NT2/D1 (cell line): ENCODE measurements around the gene UGT1A10.

ENCODE experiments used
- SUZ12 ChIP-seq: IDR thresholded peaks from 2 replicates; pipeline ENCODE4 v1.6.1; 2011; ENCODE audit not compliant: insufficient read length, insufficient read depth; ENCODE audit errors: extremely low read depth
- ZNF274 ChIP-seq: IDR thresholded peaks from 2 replicates; pipeline ENCODE4 v1.6.1; 2011; ENCODE audit warnings: mild to moderate bottlenecking, low read depth, low read length

DNA sequence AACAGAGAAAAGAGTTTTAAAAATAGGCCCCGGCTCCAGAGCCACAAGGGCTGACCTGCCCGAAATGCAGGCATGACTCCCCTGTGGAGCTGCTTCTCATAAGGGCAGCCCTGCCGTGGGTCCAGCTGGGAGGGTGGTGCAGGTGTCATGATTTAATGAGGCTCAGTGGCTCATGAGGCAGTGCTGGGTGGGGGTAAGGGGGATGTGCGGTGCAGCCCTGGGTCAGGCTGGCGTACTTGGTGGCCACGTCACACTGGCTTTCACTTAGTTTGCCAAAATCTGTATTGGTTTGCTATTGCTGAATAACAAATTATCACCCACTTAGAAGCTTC is 184.5 kb downstream of the UGT1A10 start:
- TF ChIP-seq SUZ12 (no peak), ZNF274 (no peak)
